A549 (cell line): ENCODE results near the gene SERPINB12. TPM values are rescaled to one million over a fixed set of nuclear protein-coding genes. Genes with fewer than 3 reads are reported as not detected.

Experiments
- ATAC-seq, 2 experiments: fragments of 200-7000 bp in 1 of 2; fragments of >200 bp in 1 of 2; cut with Nextera tagmentation in 1 of 2; cut with Tn5 transposase in 1 of 2; 3 replicates each; pipeline versions ENCODE4 v1.8.0 to v1.9.1; 2018 to 2020; ENCODE audit warnings: mild to moderate bottlenecking in 1 of 2, moderate library complexity in 1 of 2
- CTCF ChIA-PET: fragments of 300-600 bp; sonication (Branson Sonifier 250); formaldehyde crosslinking; extraction: SDS; loops from one replicate; lab custom pipeline; 2021; ENCODE audit warnings: antibody characterized with exemption, inconsistent platforms; lab: Yijun Ruan, JAX
- POLR2A ChIA-PET: fragments of 350-600 bp; formaldehyde crosslinking; extraction: SDS; loops from one replicate; lab custom pipeline; 2021; ENCODE audit warnings: antibody characterized with exemption, inconsistent platforms; lab: Yijun Ruan, JAX
- DNase-seq, 2 experiments: peaks; one replicate each; pipeline versions ENCODE4 v3.0.0 to v3.0.0-alpha.2; 2011 to 2016; ENCODE audit warnings: low read depth in 1 of 2, low spot score in 1 of 2
- FAIRE-seq: peaks from 2 replicates; lab custom pipeline; 2011; peaks lifted over from hg19 to GRCh38; lab: Jason Lieb, UNC
- H3K27ac ChIP-seq, 2 experiments: fragments of >200 bp; sonication (Bioruptor Twin); formaldehyde crosslinking; 3 replicates each; pipeline ENCODE4 v1.5.1; 2016 to 2017
- H3K4me1 ChIP-seq: fragments of >200 bp; sonication (Bioruptor Twin); formaldehyde crosslinking; 3 replicates; pipeline ENCODE4 v1.6.1; 2016
- H3K4me2 ChIP-seq: fragments of >200 bp; sonication (Bioruptor Twin); formaldehyde crosslinking; 3 replicates; pipeline ENCODE4 v1.6.1; 2016
- H3K4me3 ChIP-seq: fragments of >200 bp; sonication (Bioruptor Twin); formaldehyde crosslinking; 3 replicates; pipeline ENCODE4 v1.5.1; 2016
- H3K9me3 ChIP-seq: fragments of >200 bp; sonication (Bioruptor Twin); formaldehyde crosslinking; 3 replicates; pipeline ENCODE4 v1.6.1; 2016
- BHLHE40 ChIP-seq: IDR thresholded peaks from 2 replicates; pipeline ENCODE4 v1.6.1; 2012; ENCODE audit warnings: low read depth, low read length, inconsistent platforms
- CHD2 ChIP-seq: fragments of 150-350 bp; IDR thresholded peaks from 2 replicates; pipeline ENCODE4 v1.6.1; 2014; ENCODE audit warnings: low read length; ENCODE audit not compliant: partially characterized antibody
- CHD4 ChIP-seq: fragments of 200-600 bp; sonication (generic); IDR thresholded peaks from 2 replicates; pipeline ENCODE4 v1.6.1; 2016; ENCODE audit warnings: antibody characterized with exemption, mild to moderate bottlenecking, borderline replicate concordance
- EP300 ChIP-seq, 2 experiments: fragments of >200 bp; sonication (Bioruptor Twin); formaldehyde crosslinking; IDR thresholded peaks; 2 replicates in 1 of 2; 3 replicates in 1 of 2; pipeline ENCODE4 v1.6.1; 2016 to 2017
- FOSL2 ChIP-seq, 2 experiments: fragments of 450-650 bp in 1 of 2; fragments of >200 bp in 1 of 2; sonication (Bioruptor Twin) in 1 of 2; formaldehyde crosslinking; IDR thresholded peaks; 2 replicates each; pipeline versions ENCODE4 v1.5.0 to v1.6.1; 2016 to 2020; ENCODE audit warnings: mild to moderate bottlenecking in 1 of 2, moderate library complexity in 1 of 2
- FOXS1 ChIP-seq: fragments of 250-450 bp; sonication (Bioruptor Pico); IDR thresholded peaks from 2 replicates; pipeline ENCODE4 v1.5.0; 2020; ENCODE audit warnings: mild to moderate bottlenecking, moderate library complexity
- HOXB5 ChIP-seq: fragments of 250-450 bp; sonication (Bioruptor Pico); IDR thresholded peaks from 2 replicates; pipeline ENCODE4 v1.5.0; 2020; ENCODE audit warnings: mild to moderate bottlenecking, moderate library complexity
- JUNB ChIP-seq: fragments of >200 bp; sonication (Bioruptor Twin); formaldehyde crosslinking; IDR thresholded peaks from 2 replicates; pipeline ENCODE4 v1.6.1; 2016
- KDM1A ChIP-seq: fragments of 200-600 bp; sonication (generic); IDR thresholded peaks from 2 replicates; pipeline ENCODE4 v1.6.1; 2016; ENCODE audit warnings: low read depth, mild to moderate bottlenecking
- MAFK ChIP-seq: fragments of 450-650 bp; IDR thresholded peaks from 2 replicates; pipeline ENCODE4 v1.6.1; 2014; ENCODE audit not compliant: partially characterized antibody
- PHF8 ChIP-seq: fragments of 200-600 bp; sonication (generic); IDR thresholded peaks from 2 replicates; pipeline ENCODE4 v1.6.1; 2016; ENCODE audit warnings: low read depth, mild to moderate bottlenecking, antibody characterized with exemption, moderate library complexity, borderline replicate concordance
- RAD21 ChIP-seq, 2 experiments: fragments of >200 bp in 1 of 2; sonication (Bioruptor Twin) in 1 of 2; formaldehyde crosslinking in 1 of 2; IDR thresholded peaks in 1 of 2; conservative IDR thresholded peaks in 1 of 2; 2 replicates in 1 of 2; 3 replicates in 1 of 2; pipeline ENCODE4 v1.6.1; 2012 to 2018; ENCODE audit warnings: inconsistent platforms in 1 of 2
- RARB ChIP-seq: fragments of 250-450 bp; sonication (Bioruptor Pico); IDR thresholded peaks from 2 replicates; pipeline ENCODE4 v1.8.0; 2021; ENCODE audit warnings: mild to moderate bottlenecking, moderate library complexity
- SMC3 ChIP-seq: fragments of >200 bp; sonication (Bioruptor Twin); formaldehyde crosslinking; IDR thresholded peaks from 3 replicates; pipeline ENCODE4 v1.6.1; 2018; ENCODE audit warnings: inconsistent platforms
- SREBF2 ChIP-seq: fragments of 450-650 bp; IDR thresholded peaks from 2 replicates; pipeline ENCODE4 v1.6.1; 2014; ENCODE audit warnings: mild to moderate bottlenecking, moderate library complexity
- TFCP2L1 ChIP-seq: fragments of 250-450 bp; sonication (Bioruptor Pico); IDR thresholded peaks from 2 replicates; pipeline ENCODE4 v1.5.0; 2021; ENCODE audit warnings: mild to moderate bottlenecking
- TP53 ChIP-seq: fragments of 250-450 bp; sonication (Bioruptor Pico); IDR thresholded peaks from 2 replicates; pipeline ENCODE4 v1.5.0; 2021; ENCODE audit warnings: mild to moderate bottlenecking, moderate library complexity
- WGBS: methylation state at CpG from one replicate; pipeline ENCODE4 v1.1.6; 2017; ENCODE audit errors: missing lambda C conversion rate; 5-methylcytosine and 5-hydroxymethylcytosine counted together
- polyA plus RNA-seq, 4 experiments: library from polyadenylated mRNA; depleted of rRNA in 3 of 4; stranded (reverse); fragments of >200 nt; fragmentation: RNase III in 1 of 4; extraction: RNeasy Plus Mini Kit Qiagen cat#74134 plus additional on column Dnase treatment in 1 of 4; gene quantifications; 2 replicates in 3 of 4; 3 replicates in 1 of 4; pipeline ENCODE4 v1.2.3, GENCODE V29; 2011 to 2017
- TF ChIP-seq, protein P1 (sequence below): IDR thresholded peaks from 2 replicates; pipeline ENCODE4 v1.6.1; 2012; ENCODE audit warnings: low read depth, borderline replicate concordance
- TF ChIP-seq, protein P2 (sequence below): fragments of 250-450 bp; sonication (Bioruptor Pico); IDR thresholded peaks from 2 replicates; pipeline ENCODE4 v1.5.0; 2020; ENCODE audit warnings: low read depth, mild to moderate bottlenecking, moderate library complexity
- TF ChIP-seq, protein P3 (sequence below): fragments of >200 bp; sonication (Bioruptor Twin); formaldehyde crosslinking; IDR thresholded peaks from 3 replicates; pipeline ENCODE4 v1.5.1; 2016
- TF ChIP-seq, protein P4 (sequence below): fragments of 150-350 bp; IDR thresholded peaks from 2 replicates; pipeline ENCODE4 v1.6.1; 2014; ENCODE audit warnings: low read depth, mild to moderate bottlenecking, low read length
- TF ChIP-seq, protein P5 (sequence below): fragments of 200-600 bp; sonication (generic); IDR thresholded peaks from 2 replicates; pipeline ENCODE4 v1.6.1; 2016; ENCODE audit warnings: antibody characterized with exemption, mild to moderate bottlenecking, moderate library complexity
- TF ChIP-seq, protein P6 (sequence below): fragments of >200 bp; sonication (Bioruptor Twin); formaldehyde crosslinking; IDR thresholded peaks from 3 replicates; pipeline ENCODE4 v1.6.1; 2016

Gene SERPINB12
- polyA plus RNA-seq, 2 of the 4 experiments (the other 2 are of a cell fraction): not detected

DNA sequence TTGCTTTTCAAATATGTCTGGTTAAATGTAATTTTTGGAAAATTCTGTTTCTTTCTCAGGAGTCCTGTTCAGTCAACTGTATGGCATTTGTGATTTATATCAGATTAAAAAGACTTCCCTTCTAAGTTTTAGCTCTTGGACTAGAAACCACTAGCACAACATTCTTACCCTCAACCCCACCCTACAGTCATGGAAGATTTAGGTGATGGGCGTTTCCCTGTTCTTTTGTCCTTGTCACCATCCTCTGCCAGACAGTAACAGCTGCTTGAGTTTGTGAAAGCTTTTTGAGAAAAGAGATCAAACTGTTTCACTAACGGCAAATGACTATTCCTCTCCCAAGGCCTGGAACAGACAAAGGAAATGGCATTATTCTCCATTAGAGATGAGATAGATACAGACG, 33.6 kb upstream of the SERPINB12 start (continued):
- TF ChIP-seq, protein P1, sequence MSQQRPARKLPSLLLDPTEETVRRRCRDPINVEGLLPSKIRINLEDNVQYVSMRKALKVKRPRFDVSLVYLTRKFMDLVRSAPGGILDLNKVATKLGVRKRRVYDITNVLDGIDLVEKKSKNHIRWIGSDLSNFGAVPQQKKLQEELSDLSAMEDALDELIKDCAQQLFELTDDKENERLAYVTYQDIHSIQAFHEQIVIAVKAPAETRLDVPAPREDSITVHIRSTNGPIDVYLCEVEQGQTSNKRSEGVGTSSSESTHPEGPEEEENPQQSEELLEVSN: no peak
- TF ChIP-seq TP53 (CRISPR knock-in tag) (no peak), FOXS1 (CRISPR knock-in tag) (no peak), RARB (CRISPR knock-in tag) (no peak), TFCP2L1 (CRISPR knock-in tag) (no peak), KDM1A (no peak)
- TF ChIP-seq, protein P2, sequence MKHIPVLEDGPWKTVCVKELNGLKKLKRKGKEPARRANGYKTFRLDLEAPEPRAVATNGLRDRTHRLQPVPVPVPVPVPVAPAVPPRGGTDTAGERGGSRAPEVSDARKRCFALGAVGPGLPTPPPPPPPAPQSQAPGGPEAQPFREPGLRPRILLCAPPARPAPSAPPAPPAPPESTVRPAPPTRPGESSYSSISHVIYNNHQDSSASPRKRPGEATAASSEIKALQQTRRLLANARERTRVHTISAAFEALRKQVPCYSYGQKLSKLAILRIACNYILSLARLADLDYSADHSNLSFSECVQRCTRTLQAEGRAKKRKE (CRISPR knock-in tag): no peak

DNA sequence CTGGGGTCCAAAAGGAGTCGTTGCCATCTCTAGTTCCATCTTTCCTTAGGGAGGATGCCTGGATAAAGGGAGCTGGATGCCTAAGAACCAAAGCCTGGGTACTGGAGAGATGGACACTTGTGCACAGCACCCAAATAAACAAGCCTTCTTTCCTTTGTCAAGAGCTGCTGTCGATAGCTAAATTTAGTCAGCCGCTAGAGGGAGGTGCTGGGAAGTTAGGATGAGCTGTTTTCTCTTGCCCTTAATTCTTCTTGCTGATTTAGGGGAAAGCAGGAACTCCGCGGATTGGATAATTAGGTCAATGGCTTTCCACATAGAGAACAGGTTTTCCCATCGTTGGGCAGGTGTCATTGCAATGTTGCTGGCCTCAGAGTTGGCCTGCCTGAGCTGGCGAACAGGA, 30.9 kb upstream of the SERPINB12 start:
- H3K9me3 ChIP-seq: no peaks in the 10 kb centered on the region
- H3K4me1 ChIP-seq: no peaks in the 10 kb centered on the region
- 12% methylated on average over 7 of the region's 7 CpGs for WGBS
- CTCF ChIA-PET: interaction anchor here (0.8 to 3.1 kb wide), 17 partner anchors 8 to 496 kb away, joined by 3 to 19 read pairs (median 4); no protein-coding TSS in a partner anchor
- peak; percentile 13 to 68 for DNase-seq
- H3K4me3 ChIP-seq: no peak overlapping the region
- H3K4me2 ChIP-seq: no peak overlapping the region
- TF ChIP-seq, protein P3, sequence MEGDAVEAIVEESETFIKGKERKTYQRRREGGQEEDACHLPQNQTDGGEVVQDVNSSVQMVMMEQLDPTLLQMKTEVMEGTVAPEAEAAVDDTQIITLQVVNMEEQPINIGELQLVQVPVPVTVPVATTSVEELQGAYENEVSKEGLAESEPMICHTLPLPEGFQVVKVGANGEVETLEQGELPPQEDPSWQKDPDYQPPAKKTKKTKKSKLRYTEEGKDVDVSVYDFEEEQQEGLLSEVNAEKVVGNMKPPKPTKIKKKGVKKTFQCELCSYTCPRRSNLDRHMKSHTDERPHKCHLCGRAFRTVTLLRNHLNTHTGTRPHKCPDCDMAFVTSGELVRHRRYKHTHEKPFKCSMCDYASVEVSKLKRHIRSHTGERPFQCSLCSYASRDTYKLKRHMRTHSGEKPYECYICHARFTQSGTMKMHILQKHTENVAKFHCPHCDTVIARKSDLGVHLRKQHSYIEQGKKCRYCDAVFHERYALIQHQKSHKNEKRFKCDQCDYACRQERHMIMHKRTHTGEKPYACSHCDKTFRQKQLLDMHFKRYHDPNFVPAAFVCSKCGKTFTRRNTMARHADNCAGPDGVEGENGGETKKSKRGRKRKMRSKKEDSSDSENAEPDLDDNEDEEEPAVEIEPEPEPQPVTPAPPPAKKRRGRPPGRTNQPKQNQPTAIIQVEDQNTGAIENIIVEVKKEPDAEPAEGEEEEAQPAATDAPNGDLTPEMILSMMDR: peak; percentile 37
- TF ChIP-seq FOXS1 (CRISPR knock-in tag): no peak
- no peak for TF ChIP-seq EP300 (IDR thresholded peaks at IDR 0.05)
- TF ChIP-seq HOXB5 (CRISPR knock-in tag): no peak
- TF ChIP-seq JUNB: no peak
- TF ChIP-seq TFCP2L1 (CRISPR knock-in tag): no peak
- no peak for TF ChIP-seq SREBF2
- peak in 1 of 2 experiments; percentile 38; a peak in 2 of 5 replicates for TF ChIP-seq RAD21 (conservative IDR thresholded peaks at IDR 0.05 in 1 of 2, IDR thresholded peaks at IDR 0.05 in 1 of 2)
- no peak for TF ChIP-seq RARB (CRISPR knock-in tag)
- peak; percentile 50 for TF ChIP-seq MAFK
- peak; percentile 29; the same call in 1 of the 3 replicates for TF ChIP-seq SMC3
- TF ChIP-seq, protein P2 (CRISPR knock-in tag): no peak
- TF ChIP-seq, all 56 proteins: peak for 4
- no peak for FAIRE-seq
- ATAC-seq: peak; percentile 82 to 87
- H3K27ac ChIP-seq: no peak overlapping the region
- POLR2A ChIA-PET: interaction anchor here (0.6 to 1.0 kb wide), 2 partner anchors 20 to 459 kb away, joined by 3 read pairs; no protein-coding TSS in a partner anchor

DNA sequence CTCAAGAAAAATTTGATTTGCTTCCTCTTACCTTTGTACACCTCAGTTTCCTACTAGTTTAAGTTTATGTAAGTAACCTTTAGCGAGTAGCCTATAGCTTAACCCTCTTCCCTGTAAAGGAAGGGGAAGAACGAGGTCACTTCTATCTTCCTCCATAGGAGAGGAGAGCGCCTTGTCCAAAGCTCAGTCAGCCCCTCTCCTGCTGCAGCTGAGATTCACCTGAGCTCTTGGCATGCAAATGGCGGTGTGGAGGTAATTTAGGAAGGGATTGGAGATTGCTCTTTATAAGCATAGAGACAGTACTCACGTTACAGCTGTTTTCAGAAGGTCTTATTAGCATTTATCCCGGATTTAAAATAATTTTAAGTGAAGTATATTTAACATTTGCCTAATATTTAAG, 27.8 kb upstream of the SERPINB12 start:
- H3K4me3 ChIP-seq: no peak overlapping the region
- ATAC-seq (no peak), DNase-seq (no peak), FAIRE-seq (no peak)
- H3K27ac ChIP-seq: no peak overlapping the region
- no peaks in the 10 kb centered on the region for H3K4me1 ChIP-seq
- 53% methylated on average over 6 of the region's 6 CpGs for WGBS
- H3K9me3 ChIP-seq: no peaks in the 10 kb centered on the region
- POLR2A ChIA-PET: no interaction called here
- no peak overlapping the region for H3K4me2 ChIP-seq
- CTCF ChIA-PET: interaction anchor here (0.8 to 1.6 kb wide), 3 partner anchors 8 to 422 kb away, joined by 3 to 9 read pairs (median 3); no protein-coding TSS in a partner anchor
- TF ChIP-seq, protein P4, sequence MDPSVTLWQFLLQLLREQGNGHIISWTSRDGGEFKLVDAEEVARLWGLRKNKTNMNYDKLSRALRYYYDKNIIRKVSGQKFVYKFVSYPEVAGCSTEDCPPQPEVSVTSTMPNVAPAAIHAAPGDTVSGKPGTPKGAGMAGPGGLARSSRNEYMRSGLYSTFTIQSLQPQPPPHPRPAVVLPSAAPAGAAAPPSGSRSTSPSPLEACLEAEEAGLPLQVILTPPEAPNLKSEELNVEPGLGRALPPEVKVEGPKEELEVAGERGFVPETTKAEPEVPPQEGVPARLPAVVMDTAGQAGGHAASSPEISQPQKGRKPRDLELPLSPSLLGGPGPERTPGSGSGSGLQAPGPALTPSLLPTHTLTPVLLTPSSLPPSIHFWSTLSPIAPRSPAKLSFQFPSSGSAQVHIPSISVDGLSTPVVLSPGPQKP: no peak
- no peak for TF ChIP-seq BHLHE40
- no peak for TF ChIP-seq KDM1A
- no peak for TF ChIP-seq CHD4
- TF ChIP-seq, protein P5, sequence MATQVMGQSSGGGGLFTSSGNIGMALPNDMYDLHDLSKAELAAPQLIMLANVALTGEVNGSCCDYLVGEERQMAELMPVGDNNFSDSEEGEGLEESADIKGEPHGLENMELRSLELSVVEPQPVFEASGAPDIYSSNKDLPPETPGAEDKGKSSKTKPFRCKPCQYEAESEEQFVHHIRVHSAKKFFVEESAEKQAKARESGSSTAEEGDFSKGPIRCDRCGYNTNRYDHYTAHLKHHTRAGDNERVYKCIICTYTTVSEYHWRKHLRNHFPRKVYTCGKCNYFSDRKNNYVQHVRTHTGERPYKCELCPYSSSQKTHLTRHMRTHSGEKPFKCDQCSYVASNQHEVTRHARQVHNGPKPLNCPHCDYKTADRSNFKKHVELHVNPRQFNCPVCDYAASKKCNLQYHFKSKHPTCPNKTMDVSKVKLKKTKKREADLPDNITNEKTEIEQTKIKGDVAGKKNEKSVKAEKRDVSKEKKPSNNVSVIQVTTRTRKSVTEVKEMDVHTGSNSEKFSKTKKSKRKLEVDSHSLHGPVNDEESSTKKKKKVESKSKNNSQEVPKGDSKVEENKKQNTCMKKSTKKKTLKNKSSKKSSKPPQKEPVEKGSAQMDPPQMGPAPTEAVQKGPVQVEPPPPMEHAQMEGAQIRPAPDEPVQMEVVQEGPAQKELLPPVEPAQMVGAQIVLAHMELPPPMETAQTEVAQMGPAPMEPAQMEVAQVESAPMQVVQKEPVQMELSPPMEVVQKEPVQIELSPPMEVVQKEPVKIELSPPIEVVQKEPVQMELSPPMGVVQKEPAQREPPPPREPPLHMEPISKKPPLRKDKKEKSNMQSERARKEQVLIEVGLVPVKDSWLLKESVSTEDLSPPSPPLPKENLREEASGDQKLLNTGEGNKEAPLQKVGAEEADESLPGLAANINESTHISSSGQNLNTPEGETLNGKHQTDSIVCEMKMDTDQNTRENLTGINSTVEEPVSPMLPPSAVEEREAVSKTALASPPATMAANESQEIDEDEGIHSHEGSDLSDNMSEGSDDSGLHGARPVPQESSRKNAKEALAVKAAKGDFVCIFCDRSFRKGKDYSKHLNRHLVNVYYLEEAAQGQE: no peak
- no peak for TF ChIP-seq SMC3
- TF ChIP-seq FOSL2 (IDR thresholded peaks at IDR 0.05): no peak
- TF ChIP-seq FOSL2 (CRISPR knock-in tag; IDR thresholded peaks at IDR 0.05): no peak
- no peak for TF ChIP-seq PHF8
- TF ChIP-seq, protein P6, sequence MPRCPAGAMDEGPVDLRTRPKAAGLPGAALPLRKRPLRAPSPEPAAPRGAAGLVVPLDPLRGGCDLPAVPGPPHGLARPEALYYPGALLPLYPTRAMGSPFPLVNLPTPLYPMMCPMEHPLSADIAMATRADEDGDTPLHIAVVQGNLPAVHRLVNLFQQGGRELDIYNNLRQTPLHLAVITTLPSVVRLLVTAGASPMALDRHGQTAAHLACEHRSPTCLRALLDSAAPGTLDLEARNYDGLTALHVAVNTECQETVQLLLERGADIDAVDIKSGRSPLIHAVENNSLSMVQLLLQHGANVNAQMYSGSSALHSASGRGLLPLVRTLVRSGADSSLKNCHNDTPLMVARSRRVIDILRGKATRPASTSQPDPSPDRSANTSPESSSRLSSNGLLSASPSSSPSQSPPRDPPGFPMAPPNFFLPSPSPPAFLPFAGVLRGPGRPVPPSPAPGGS: no peak
- no peak for TF ChIP-seq CHD2
